NCI-H1092 treated with DMSO at 0.1 percent for 48 hours (cell line): Measurements from ENCODE around the gene MEF2A.
"Not testable (repeated sequence)": the region's sequence is repeated elsewhere in the genome, so short reads cannot be mapped to it uniquely, and the experiment has no call there.

Experiments
- DNase-seq: peaks from one replicate; lab custom pipeline; 2025; lab: John Stamatoyannopoulos, UW

Gene MEF2A

GRCh38 chr15:99731336-99732123, 165.7 kb downstream of the MEF2A start:
- no peak for DNase-seq

DNA sequence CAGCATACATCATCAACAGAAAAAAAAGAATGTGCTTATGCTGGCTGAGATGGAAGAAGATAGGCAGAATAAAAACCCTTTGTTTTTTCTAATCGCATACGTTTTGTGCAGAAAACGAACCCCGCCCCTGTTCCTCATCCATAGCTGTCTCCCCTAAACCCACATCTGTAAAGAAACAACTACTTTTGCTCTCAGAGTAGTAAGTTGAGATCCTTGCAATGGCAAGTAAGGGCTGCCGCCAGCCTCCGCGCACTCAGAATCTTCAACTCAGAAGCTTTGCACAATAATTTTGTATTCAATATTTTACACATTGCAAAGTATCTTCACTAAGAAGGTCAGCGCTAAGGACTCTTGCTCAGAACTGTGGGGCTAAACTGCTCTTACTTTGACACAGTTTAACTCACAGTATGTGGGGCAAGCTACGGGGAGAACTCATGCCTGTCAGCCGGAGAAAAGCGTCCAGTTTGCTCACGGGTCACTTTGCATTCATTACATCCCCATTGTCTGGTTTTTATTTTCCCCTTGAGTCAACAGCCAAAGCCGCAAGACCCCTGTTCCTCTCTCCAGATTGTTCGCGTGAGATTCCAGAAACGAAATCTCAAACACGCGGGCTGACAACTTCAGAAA, 166.5 kb downstream of the MEF2A start:
- no peak for DNase-seq

DNA sequence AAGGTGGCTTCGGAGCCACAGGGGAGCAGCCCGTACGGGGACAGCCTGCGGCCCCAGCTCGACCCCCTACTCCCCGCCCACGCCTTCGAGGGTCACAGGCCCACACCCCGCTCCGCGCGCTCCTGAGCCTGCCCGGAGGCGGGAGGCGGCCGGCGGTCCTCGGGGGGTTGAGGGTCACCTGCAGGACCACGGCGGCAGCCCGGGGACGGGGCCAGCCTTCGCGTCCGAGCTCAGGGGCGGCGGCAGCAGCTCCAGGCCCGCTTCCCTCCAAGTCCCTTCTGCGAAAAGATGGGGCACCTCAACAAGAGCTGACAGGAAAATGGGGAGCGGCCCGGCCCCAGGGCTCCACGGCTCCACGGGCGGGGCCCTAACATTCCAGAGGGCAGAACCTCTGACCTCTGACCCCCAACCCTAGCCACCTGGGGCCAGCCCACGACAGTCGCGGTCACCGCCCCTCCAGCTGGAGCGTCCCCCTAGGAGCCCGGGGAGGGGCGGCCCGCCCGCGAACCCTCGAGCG, 167.0 kb downstream of the MEF2A start:
- no peak for DNase-seq

GRCh38 chr15:99733268-99734039, 167.7 kb downstream of the MEF2A start, which contains the start of gene LYSMD4:
TSS of gene LYSMD4 (minus strand) at chr15:99733437. CDS start at chr15:99731999, 1,438 bp downstream.
- DNase-seq: peak; percentile 85

DNA sequence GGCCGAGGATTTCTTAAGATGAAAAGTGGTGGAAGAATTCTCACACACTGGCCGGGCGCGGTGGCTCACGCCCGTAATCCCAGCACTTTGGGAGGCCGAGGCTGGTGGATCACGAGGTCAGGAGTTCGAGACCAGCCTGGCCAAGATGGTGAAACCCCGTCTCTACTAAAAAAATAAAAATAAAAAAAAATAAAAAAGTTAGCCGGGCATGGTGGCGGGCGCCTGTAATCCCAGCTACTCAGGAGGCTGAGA, 168.2 kb downstream of the MEF2A start:
- DNase-seq: not testable (repeated sequence)

GRCh38 chr15:99734575-99734974, 168.8 kb downstream of the MEF2A start:
- no peak for DNase-seq

DNA sequence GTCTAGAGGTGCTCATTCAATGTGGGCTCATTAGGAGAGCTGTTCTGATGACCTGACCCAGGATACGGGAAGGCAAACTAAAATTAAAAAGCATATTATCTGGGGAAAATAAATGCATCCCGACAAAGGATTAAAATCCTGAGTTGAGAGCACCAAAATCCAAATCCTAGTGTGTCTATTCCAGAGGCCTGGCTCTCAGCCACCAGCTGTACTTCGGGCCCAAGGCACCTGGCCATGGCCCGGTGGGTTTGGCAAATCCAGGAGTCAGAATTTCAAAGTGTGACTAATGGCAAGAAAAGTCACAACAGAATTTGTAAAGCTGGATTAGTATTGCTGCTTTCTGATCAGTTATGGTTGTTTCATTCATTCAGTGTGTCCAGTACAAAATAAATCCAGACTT, 170.1 kb downstream of the MEF2A start:
- no peak for DNase-seq

DNA sequence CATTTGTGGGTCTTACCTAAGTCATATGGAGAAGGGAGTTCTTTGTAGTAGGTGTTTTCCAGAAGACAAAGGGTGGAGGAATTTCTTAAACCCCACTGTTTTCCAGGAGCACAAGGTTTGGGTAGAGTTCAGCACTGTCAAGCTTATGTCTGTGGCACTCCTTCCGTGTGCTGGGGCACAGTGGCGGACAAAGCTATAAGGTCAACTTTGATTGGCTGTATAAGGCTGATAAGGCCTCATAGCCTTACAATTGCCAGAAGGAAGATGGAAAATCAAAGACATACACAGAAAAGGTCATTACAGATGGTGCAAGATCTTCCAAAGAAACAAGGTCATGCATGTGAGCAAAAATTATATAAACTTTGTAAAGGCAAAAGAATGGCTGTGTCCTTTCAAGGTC, 170.9 kb downstream of the MEF2A start:
- DNase-seq: no peak

- no peak for DNase-seq
Measured at GRCh38 chr15:99738021-99738847, 172.4 kb downstream of the MEF2A start.

DNA sequence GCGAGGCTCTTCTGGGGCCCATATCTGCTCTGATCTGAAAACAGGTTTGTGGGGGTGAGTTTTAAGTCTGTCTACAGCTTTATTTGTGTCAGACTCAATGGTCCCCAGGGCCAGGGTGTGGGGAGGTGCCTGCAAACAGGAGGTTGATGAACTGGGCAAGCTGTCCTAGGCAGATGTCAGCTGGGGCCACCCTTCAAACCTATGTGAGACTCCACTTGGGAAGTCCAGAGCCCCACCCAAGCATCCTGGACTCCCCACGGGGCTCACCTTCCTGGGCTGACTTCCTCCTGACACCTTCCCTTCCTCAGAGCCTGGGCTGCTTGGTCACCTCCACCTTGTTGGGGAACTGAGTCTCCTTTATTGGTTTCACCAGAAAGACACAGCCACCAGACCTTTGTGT, 176.1 kb downstream of the MEF2A start:
- DNase-seq: no peak

DNA sequence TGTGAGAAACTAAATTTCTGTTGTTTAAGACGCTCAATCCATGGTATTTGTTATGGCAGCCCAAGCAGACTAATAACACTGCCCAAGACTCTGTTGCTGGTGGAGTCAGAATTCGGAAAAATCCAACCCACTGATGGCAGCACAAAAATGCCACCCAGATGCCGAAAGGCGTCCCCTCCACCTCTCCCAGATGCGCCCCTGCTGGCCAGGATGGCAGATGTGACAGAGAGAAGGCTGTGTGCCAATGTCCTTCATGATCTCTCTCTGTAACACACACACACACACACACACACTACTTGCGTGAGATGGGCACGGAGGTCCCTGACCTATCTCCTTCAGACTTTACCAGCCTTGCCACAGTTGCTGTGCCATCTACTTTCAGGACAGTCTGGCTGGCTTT, 178.4 kb downstream of the MEF2A start:
- no peak for DNase-seq

- DNase-seq: no peak
Measured at GRCh38 chr15:99745370-99746086, 179.7 kb downstream of the MEF2A start.

DNA sequence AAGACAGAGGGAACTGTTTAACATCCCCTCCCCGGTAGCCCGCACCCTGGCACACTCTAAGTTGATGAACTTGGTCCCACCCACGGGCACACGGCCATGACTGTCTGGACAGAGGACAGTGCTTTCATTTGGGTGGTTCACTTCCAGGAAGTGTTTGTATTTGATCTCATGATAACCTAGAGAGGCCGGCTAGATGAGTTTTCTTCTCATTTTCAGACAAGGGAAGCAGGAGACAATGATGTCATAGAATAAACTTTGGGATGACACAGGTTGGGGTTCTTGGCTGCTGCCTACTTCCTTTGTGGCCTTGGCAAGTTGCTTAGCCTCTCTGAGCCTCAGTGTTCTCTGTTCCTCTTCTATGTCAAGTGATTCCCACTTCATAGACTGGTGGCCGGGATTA, 183.6 kb downstream of the MEF2A start:
- no peak for DNase-seq

GRCh38 chr15:99750326-99750725, 184.5 kb downstream of the MEF2A start:
- DNase-seq: not testable (repeated sequence)

DNA sequence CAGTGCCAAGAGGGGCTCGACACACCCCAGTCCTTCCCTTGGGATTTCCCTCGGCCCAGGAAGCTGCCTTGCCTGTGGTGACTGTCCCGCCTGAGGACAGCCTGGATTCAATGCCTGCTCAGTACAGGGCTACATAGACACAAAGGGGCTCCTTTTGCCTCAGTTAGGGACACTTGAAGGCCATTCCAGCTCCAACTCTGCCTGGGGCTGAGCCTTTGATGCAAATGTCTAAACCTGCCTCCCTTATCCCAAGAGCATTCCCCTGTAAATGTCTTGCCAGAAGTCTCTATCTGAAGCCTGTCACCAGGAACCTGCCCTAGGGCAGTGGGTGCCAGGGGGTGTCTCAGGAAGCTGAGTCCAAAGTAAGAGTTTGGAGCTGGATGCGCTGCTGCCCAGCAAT, 186.8 kb downstream of the MEF2A start:
- no peak for DNase-seq

DNA sequence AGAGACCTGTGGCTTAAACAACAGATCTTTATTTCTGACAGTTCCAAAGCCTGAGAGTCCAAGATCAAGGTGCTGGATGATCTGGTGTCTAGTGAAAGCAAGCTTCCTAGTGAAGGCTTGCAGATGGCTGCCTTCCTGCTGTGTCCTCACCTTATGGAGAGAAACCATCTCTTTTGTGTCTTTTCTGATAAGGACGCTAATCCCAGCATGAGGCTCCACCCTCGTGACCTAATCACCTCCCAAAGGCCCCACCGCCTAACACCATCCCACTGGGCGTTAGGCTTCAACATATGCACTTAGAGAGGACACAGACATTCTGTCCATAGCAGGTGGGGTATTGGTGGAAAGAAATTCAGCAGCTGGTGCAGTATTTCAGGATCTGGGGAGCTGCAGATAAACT, 187.3 kb downstream of the MEF2A start:
- DNase-seq: no peak

DNA sequence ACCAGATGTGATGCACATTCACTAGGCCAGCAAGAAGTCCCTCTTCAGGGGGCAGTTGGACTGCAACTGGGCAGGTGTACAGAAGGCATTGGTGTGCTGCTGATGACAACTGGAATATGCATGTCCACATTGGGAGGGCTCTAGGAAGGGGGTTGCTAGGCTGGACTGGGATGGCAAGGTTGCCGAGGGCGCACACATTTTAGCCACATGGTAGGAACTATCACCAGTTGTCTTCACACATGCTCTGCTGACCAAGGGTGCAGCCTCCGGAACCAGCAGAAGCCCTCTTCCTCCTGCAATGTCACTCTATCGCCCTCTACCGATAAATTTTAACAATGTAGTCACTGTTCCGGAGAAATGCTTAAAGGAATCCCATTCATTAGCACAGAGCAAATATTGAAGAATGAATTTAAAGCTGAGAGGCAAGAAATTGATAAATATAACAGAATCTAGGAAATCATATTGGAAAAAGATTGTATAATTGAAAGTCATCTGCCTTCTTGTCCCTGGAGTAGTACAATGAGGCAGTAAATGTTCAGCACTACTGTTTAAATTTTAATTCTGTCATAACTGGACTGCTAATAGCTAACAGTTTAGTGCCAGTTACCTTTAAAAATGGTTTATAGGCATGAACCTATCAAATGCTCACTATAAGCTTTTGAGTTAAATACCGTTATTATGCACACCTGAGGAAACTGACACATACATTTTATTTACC, 190.1 kb downstream of the MEF2A start:
- DNase-seq: peak; percentile 41

DNA sequence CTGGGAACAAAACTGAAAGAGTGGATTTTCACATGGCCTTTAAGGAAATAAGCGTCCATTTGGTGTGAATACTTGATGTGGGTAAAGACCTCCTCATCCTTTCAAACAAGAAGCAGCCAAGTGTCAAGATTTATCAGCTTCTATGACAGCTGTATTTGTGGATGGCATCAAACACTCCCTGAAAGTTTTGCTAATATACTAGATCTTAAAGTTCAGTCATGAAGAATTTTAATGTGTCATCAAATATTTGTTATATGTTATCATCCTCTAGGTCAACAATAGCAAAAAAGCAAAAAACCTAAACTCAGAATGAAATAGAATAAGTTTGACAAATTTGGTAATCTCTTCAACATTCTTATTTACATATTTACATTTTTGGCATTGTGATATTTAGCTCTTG, 196.5 kb downstream of the MEF2A start:
- DNase-seq: no peak

- DNase-seq: no peak
Measured at GRCh38 chr15:99763827-99764226, 198.0 kb downstream of the MEF2A start.

DNA sequence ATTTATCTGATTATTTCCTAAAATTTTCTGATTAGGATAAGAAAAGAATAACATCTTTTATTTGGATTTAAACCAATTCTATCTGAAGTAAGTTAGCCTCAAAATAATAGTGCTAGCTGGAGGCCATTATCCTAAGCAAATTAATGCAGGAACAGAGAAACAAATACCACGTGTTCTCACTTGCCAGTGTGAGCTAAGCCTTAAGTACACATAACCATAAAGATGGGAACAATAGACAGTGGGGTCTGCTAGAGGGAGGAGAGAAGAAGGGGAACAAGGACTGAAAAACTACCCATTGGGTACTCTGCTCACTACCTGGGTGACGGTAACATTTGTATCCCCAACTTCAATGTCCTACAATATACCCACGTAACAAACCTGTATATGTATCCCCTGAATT, 198.7 kb downstream of the MEF2A start:
- DNase-seq: peak; percentile 11
